GM21723 (cell line): ENCODE data around the gene SF3A1.
"Not testable (repeated sequence)": the region's sequence is repeated elsewhere in the genome, so short reads cannot be mapped to it uniquely, and the experiment has no call there.

Source experiments
- ATAC-seq: cut with Tn5 transposase; IDR thresholded peaks from one replicate; pipeline ENCODE4 v1.9.1; 2021; ENCODE audit warnings: mild to moderate bottlenecking, moderate library complexity; ENCODE audit not compliant: unreplicated experiment

SF3A1 gene, protein sequence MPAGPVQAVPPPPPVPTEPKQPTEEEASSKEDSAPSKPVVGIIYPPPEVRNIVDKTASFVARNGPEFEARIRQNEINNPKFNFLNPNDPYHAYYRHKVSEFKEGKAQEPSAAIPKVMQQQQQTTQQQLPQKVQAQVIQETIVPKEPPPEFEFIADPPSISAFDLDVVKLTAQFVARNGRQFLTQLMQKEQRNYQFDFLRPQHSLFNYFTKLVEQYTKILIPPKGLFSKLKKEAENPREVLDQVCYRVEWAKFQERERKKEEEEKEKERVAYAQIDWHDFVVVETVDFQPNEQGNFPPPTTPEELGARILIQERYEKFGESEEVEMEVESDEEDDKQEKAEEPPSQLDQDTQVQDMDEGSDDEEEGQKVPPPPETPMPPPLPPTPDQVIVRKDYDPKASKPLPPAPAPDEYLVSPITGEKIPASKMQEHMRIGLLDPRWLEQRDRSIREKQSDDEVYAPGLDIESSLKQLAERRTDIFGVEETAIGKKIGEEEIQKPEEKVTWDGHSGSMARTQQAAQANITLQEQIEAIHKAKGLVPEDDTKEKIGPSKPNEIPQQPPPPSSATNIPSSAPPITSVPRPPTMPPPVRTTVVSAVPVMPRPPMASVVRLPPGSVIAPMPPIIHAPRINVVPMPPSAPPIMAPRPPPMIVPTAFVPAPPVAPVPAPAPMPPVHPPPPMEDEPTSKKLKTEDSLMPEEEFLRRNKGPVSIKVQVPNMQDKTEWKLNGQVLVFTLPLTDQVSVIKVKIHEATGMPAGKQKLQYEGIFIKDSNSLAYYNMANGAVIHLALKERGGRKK

DNA sequence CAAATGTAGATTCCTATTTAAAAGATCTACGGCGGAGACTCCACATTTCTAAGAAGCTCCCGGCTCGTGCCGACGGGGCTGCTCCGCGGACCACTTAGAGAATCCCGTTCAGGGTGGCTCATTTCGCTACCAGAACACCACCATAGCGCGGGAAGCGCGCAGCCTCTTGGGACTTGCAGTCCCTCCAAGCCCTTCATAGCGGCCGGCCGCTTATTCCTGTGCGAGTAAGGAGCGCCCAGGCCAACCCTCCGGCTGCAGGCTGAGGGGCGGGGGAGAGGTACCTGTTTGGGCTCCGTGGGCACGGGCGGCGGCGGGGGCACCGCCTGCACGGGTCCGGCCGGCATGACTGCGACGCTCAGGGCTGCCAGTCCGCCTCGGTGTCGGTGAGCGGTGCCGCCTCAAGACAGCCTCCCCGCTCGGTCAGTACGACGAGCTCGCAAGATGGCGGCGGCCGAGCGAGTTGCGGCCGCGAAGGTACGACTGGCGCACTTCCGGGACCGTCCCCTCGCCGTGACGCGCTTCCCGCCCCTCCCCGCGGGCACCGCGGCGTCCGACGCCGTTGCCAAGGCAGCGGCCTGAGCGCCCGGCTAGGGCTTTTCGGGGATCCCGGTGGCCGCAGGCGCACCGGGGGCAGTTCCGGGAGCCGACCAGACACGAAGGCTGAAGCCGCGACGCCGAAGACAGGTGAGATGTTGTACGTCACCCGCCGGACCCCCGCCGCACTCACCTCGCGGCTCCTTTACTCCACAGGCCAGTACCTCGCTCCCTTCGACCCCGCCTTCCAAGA, at the start of gene SF3A1, which contains the start of gene CCDC157:
SF3A1 (minus strand) TSS at position 446 of the 787 bp plus-strand sequence; CDS start at position 344, 102 bp downstream.
CCDC157 (plus strand) TSS at position 559 of the 787 bp plus-strand sequence. CDS start 8,994 bp downstream, outside the sequence.
- ATAC-seq = peak; percentile 89

- ATAC-seq = no peak
These were observed 49.7 kb upstream of the SF3A1 start for GRCh38 chr22:30406400-30406799.

DNA sequence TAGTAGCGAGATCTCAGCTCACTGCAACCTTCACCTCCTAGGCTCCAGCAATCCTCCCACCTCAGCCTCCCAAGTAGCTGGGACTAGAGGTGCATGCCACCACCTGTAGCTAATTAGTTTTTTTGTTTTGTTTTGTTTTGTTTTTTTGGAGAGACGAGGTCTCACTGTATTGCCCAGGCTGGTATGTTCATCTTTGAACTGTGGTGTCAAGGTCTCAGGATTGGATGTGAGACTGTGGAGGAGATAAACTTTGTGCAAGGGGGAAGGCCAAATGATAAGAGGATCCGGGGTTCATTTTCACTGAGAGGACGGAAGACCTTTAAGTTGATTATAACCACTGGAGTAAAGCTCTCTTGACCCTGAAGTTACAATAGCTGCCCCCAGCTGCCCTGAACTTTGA, 49.0 kb upstream of the SF3A1 start:
- no peak for ATAC-seq

- no peak for ATAC-seq
These were observed 47.6 kb upstream of the SF3A1 start for GRCh38 chr22:30404307-30404706.

DNA sequence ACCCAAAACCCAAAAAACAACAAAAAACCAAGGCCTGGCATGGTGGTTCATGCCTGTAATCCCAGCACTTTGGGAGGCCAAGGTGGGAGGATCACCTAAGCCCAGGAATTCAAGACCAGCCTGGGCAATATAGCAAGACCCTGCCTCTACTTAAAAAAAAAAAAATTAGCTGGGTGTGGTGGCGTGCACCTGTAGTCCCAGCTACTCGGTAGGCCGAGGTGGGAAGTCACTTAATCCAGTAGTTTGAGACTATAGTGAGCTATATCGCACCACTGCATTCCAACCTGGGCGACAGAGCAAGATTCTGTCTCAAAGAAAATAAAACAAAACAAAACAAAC, 46.0 kb upstream of the SF3A1 start:
- ATAC-seq = not testable (repeated sequence)

DNA sequence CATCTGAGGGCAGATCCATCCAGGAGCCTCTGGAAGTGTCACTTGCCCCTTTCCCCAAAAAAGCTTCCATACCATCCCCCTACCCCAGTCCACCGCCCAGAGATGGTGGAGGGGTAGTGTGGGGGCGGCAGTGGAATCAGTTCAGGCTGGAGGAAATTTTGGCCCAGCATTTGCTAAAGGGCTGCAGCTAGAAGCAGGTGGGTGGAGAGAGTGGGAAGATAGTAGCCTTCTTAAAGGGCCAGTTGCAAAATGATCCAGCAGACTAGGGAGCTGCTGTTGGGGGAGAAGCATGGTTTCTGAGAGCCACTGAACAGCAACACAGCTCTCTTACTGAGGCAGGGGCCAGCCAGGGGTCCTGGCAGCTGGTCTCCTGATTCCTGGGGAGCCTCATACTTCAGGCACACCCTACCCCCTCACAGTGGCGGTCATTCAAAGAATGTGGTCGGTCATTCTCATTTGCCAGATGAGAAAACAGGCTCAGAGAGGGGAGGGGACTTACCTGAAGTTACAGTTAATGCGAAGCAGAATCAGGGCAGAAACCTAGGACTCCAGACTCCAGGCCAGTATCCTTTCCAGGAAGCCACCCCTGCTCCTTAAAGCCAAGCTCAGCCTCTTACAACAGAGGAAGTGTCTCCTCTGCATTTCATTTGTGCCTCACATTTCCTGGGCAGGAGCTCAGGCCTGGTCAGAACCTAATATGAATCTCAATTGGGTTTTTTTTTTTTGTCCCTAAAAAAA, 45.5 kb upstream of the SF3A1 start:
- no peak for ATAC-seq

- not testable (repeated sequence) for ATAC-seq
These were observed 44.3 kb upstream of the SF3A1 start for GRCh38 chr22:30401024-30401423.

DNA sequence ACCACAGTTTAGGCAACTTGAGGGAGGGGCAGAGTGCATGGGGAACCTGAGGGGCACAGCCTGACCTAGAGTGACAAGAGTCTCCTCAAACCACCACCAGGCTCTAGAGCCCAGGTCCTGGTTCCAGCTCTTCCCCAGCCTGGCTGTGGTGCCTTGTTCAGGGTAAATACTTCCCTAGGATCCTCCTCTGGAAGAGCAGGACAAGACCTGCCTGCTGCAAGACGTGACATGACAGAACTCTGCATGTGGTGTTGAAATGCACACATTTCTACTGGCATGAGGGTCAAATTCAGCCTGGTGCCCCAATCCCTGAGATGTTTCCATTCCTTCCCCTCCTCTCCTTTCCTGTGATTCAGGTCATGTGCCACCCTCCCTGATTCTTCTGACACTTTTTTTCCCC, 43.5 kb upstream of the SF3A1 start:
- no peak for ATAC-seq

- ATAC-seq = no peak
These were observed 43.0 kb upstream of the SF3A1 start for GRCh38 chr22:30399718-30400117.

- ATAC-seq = no peak
These were observed 42.3 kb upstream of the SF3A1 start for GRCh38 chr22:30398685-30399680.

GRCh38 chr22:30397656-30398635, 41.3 kb upstream of the SF3A1 start:
- no peak for ATAC-seq

GRCh38 chr22:30396871-30397655, 40.4 kb upstream of the SF3A1 start, which contains the start of gene SEC14L2:
Gene SEC14L2, plus strand, starts transcription at chr22:30397018. Its CDS starts 99 bp downstream, at chr22:30397117.
- no peak for ATAC-seq

DNA sequence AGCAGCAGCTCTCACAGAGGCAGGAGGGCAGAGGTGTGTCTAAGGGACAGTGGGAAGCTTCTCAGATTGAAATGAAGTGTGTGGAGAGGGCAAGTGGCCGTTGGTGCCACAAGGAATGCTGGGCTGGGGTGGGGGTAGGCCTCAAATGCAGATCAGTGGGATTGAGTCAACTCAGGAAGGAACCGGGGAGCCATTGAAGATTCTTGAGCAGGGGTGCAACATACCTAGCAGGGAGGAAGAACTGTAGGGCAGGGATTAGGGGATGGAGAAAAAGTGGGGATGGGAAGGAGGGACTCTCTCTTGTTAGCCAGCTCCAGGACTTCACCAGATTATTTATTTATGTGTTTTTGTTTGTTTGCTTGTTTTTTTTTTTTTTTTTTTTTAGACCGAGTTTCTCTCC, 37.2 kb upstream of the SF3A1 start:
- ATAC-seq = no peak

DNA sequence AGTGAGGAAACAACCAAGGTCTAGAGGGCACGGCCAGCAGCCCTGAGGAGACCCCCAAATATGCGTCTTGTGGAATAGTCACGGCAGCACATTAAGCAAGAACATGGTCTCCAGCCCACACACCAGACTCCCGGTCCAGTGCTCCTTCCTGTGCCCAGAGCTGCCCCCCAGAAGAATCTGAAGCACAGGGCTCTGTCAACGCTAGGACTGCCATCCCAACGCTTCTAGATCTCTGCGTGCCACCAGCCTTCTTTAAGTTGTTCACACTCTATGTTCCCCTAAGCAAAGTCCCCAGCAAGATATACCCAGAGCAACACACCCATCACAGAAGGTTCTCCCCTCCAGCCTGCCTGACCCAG, 36.6 kb upstream of the SF3A1 start:
- ATAC-seq = no peak

GRCh38 chr22:30392661-30393321, 36.1 kb upstream of the SF3A1 start:
- ATAC-seq = no peak

GRCh38 chr22:30390974-30391691, 34.4 kb upstream of the SF3A1 start:
- no peak for ATAC-seq
